Esophagus muscularis mucosa (tissue), 3 donors: ENCODE data around the gene ZNF202.

Source experiments
- EP300 ChIP-seq: sonication (generic); formaldehyde crosslinking; IDR thresholded peaks from one replicate; pipeline ENCODE4 v1.6.1; 2017; ENCODE audit warnings: antibody characterized with exemption
- TF ChIP-seq, protein P1 (sequence below), 3 experiments: fragments of 200-600 bp in 2 of 3; fragments of 450-650 bp in 1 of 3; sonication (generic) in 2 of 3; IDR thresholded peaks; one replicate each; pipeline ENCODE4 v1.5.1; 2017 to 2019; ENCODE audit warnings: antibody characterized with exemption in 3 of 3, mild to moderate bottlenecking in 2 of 3, moderate library complexity in 1 of 3

DNA sequence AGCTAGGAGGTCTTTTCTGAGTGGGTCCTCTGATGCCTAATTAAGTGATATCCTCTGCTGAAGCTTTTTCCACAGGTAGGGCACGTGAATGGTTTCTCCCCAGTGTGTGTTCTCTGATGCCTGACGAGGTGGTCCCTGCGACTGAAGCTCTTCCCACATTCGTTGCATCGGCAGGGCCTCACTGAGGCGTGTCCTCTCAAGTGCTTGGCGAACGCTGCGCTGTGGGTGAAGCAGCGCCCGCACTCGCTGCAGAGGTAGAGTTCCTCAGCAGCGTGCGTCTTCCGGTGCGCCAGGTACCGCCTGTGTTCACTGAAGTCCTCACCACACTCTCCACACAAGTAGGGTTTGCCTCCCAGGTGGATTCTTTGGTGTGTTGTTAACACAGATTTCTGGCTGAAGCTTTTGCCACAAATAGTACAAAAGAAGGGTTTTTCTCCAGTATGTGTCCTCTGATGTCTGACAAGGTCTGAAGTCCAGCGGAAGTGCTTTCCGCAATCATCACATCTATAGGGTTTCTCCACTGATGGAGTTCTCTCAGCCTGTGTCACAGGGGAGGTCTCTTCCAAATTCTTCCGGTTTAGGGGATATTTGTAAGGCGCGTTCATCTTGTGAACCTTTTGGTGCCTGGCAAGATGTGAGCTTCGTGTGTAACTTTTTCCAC, 15.3 kb downstream of the ZNF202 start:
- TF ChIP-seq, protein P1, sequence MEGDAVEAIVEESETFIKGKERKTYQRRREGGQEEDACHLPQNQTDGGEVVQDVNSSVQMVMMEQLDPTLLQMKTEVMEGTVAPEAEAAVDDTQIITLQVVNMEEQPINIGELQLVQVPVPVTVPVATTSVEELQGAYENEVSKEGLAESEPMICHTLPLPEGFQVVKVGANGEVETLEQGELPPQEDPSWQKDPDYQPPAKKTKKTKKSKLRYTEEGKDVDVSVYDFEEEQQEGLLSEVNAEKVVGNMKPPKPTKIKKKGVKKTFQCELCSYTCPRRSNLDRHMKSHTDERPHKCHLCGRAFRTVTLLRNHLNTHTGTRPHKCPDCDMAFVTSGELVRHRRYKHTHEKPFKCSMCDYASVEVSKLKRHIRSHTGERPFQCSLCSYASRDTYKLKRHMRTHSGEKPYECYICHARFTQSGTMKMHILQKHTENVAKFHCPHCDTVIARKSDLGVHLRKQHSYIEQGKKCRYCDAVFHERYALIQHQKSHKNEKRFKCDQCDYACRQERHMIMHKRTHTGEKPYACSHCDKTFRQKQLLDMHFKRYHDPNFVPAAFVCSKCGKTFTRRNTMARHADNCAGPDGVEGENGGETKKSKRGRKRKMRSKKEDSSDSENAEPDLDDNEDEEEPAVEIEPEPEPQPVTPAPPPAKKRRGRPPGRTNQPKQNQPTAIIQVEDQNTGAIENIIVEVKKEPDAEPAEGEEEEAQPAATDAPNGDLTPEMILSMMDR (IDR thresholded peaks at IDR 0.05), result no peak
- TF ChIP-seq EP300, result no peak
